HG03159 (cell line): ENCODE data around the gene TCF7L1.
"Not testable (repeated sequence)": the region's sequence is repeated elsewhere in the genome, so short reads cannot be mapped to it uniquely, and the experiment has no call there.

Experiments
- ATAC-seq: cut with Tn5 transposase; IDR thresholded peaks from one replicate; pipeline ENCODE4 v1.9.1; 2021; ENCODE audit warnings: mild to moderate bottlenecking, moderate library complexity; ENCODE audit not compliant: unreplicated experiment

Gene TCF7L1

GRCh38 chr2:85132834-85133637, at the start of gene TCF7L1:
Gene TCF7L1, plus strand, starts transcription at chr2:85133392. Its CDS starts 293 bp downstream, at chr2:85133685.
- ATAC-seq = no peak

GRCh38 chr2:85085563-85085962, 47.6 kb upstream of the TCF7L1 start:
- no peak for ATAC-seq

- no peak for ATAC-seq
Measured at GRCh38 chr2:85087541-85087940, 45.7 kb upstream of the TCF7L1 start.

- ATAC-seq = no peak
Measured at GRCh38 chr2:85088921-85089320, 44.3 kb upstream of the TCF7L1 start.

GRCh38 chr2:85089585-85089984, 43.6 kb upstream of the TCF7L1 start:
- ATAC-seq = no peak

- no peak for ATAC-seq
Measured at GRCh38 chr2:85091838-85092237, 41.4 kb upstream of the TCF7L1 start.

GRCh38 chr2:85095094-85095493, 38.1 kb upstream of the TCF7L1 start:
- no peak for ATAC-seq

GRCh38 chr2:85096616-85097015, 36.6 kb upstream of the TCF7L1 start:
- no peak for ATAC-seq

- ATAC-seq = no peak
Measured at GRCh38 chr2:85104228-85104627, 29.0 kb upstream of the TCF7L1 start.

GRCh38 chr2:85106489-85107180, 26.6 kb upstream of the TCF7L1 start:
- no peak for ATAC-seq

GRCh38 chr2:85110991-85111560, 22.1 kb upstream of the TCF7L1 start:
- no peak for ATAC-seq

GRCh38 chr2:85111819-85112281, 21.3 kb upstream of the TCF7L1 start:
- ATAC-seq = no peak

- ATAC-seq = no peak
Measured at GRCh38 chr2:85112906-85113625, 20.1 kb upstream of the TCF7L1 start.

- ATAC-seq = no peak
Measured at GRCh38 chr2:85114586-85115330, 18.4 kb upstream of the TCF7L1 start.

- no peak for ATAC-seq
Measured at GRCh38 chr2:85116207-85116606, 17.0 kb upstream of the TCF7L1 start.

- no peak for ATAC-seq
Measured at GRCh38 chr2:85119900-85120299, 13.3 kb upstream of the TCF7L1 start.

GRCh38 chr2:85120363-85120762, 12.8 kb upstream of the TCF7L1 start:
- no peak for ATAC-seq

- ATAC-seq = not testable (repeated sequence)
Measured at GRCh38 chr2:85126462-85126861, 6.7 kb upstream of the TCF7L1 start.

GRCh38 chr2:85129861-85130260, 3.3 kb upstream of the TCF7L1 start:
- no peak for ATAC-seq

GRCh38 chr2:85130407-85130806, 2.8 kb upstream of the TCF7L1 start:
- ATAC-seq = no peak
